Dedifferentiated amniotic fluid mesenchymal stem cell (primary cell): ENCODE data around the gene MDN1.
"Not testable (repeated sequence)": the region's sequence is repeated elsewhere in the genome, so short reads cannot be mapped to it uniquely, and the experiment has no call there.

Experiments used
- DNase-seq: peaks from one replicate; pipeline ENCODE4 v3.0.0-alpha.2; 2016; ENCODE audit errors: extremely low spot score

MDN1 gene

GRCh38 chr6:89819336-89820130 lies at the start of gene MDN1:
Gene MDN1 (minus strand): TSS chr6:89819794. CDS start chr6:89819607, 187 bp downstream.
- peak; percentile 95 for DNase-seq

GRCh38 chr6:89866024-89866678 lies 46.6 kb upstream of the MDN1 start:
- no peak for DNase-seq

GRCh38 chr6:89862698-89863097 lies 43.1 kb upstream of the MDN1 start:
- no peak for DNase-seq

GRCh38 chr6:89862273-89862672 lies 42.7 kb upstream of the MDN1 start:
- no peak for DNase-seq

- no peak for DNase-seq
Observed at GRCh38 chr6:89859744-89860143, 40.1 kb upstream of the MDN1 start.

- DNase-seq = no peak
Observed at GRCh38 chr6:89858041-89858440, 38.4 kb upstream of the MDN1 start.

GRCh38 chr6:89853068-89853467 lies 33.5 kb upstream of the MDN1 start:
- DNase-seq = peak; percentile 72

- DNase-seq = not testable (repeated sequence)
Observed at GRCh38 chr6:89847513-89847912, 27.9 kb upstream of the MDN1 start.

GRCh38 chr6:89843070-89843469 lies 23.5 kb upstream of the MDN1 start:
- no peak for DNase-seq

GRCh38 chr6:89842228-89842627 lies 22.6 kb upstream of the MDN1 start:
- no peak for DNase-seq

- DNase-seq = no peak
Observed at GRCh38 chr6:89840538-89840937, 20.9 kb upstream of the MDN1 start.

- DNase-seq = no peak
Observed at GRCh38 chr6:89836639-89837222, 17.1 kb upstream of the MDN1 start.

GRCh38 chr6:89834884-89835792 lies 15.5 kb upstream of the MDN1 start:
- no peak for DNase-seq

GRCh38 chr6:89830170-89830809 lies 10.7 kb upstream of the MDN1 start:
- no peak for DNase-seq

- DNase-seq = peak; percentile 99
Observed at GRCh38 chr6:89829472-89830169, 10.0 kb upstream of the MDN1 start, which contains the start of gene CASP8AP2. Gene CASP8AP2 (plus strand): TSS chr6:89829880.

GRCh38 chr6:89828988-89829471 lies 9.4 kb upstream of the MDN1 start:
- DNase-seq = no peak

- not testable (repeated sequence) for DNase-seq
Observed at GRCh38 chr6:89828475-89828987, 8.9 kb upstream of the MDN1 start.

GRCh38 chr6:89826029-89826528 lies 6.5 kb upstream of the MDN1 start:
- DNase-seq = peak; percentile 48

GRCh38 chr6:89818977-89819335 lies 638 bp downstream of the MDN1 start:
- DNase-seq = peak; percentile 29

GRCh38 chr6:89817481-89817880 lies 2.1 kb downstream of the MDN1 start:
- no peak for DNase-seq
